GM12892 (cell line): Measurements from ENCODE around the gene RGCC.

Experiments used
- DNase-seq: peaks from one replicate; pipeline ENCODE4 v3.0.0; 2011; ENCODE audit not compliant: insufficient read length
- FAIRE-seq: peaks from 2 replicates; lab custom pipeline; 2011; peaks lifted over from hg19 to GRCh38; lab: Jason Lieb, UNC
- POLR2A ChIP-seq: IDR thresholded peaks from 2 replicates; pipeline ENCODE4 v1.6.1; 2011; ENCODE audit warnings: low read depth, low read length, control low read depth
- POLR2AphosphoS5 ChIP-seq: IDR thresholded peaks from 2 replicates; pipeline ENCODE4 v1.6.1; 2011; ENCODE audit warnings: low read depth, low read length, control low read depth
- TAF1 ChIP-seq: IDR thresholded peaks from 2 replicates; pipeline ENCODE4 v1.6.1; 2011; ENCODE audit warnings: low read depth, mild to moderate bottlenecking, control low read depth, low read length, borderline replicate concordance

Gene RGCC

GRCh38 chr13:41458761-41459431, 1.5 kb downstream of the RGCC start:
- no peak for DNase-seq
- FAIRE-seq, result peak; percentile 87
- TF ChIP-seq POLR2AphosphoS5, result no peak
- TF ChIP-seq POLR2A, result no peak
- no peak for TF ChIP-seq TAF1

- FAIRE-seq, result no peak
- TF ChIP-seq POLR2AphosphoS5, result no peak
- DNase-seq, result no peak
Observed at GRCh38 chr13:41459432-41460073, 2.2 kb downstream of the RGCC start.

GRCh38 chr13:41460074-41460465, 2.7 kb downstream of the RGCC start:
- FAIRE-seq (no peak), DNase-seq (no peak)
- TF ChIP-seq POLR2AphosphoS5 (no peak), POLR2A (no peak), TAF1 (no peak)

GRCh38 chr13:41460930-41461329, 3.6 kb downstream of the RGCC start:
- no peak for DNase-seq
- TF ChIP-seq POLR2AphosphoS5 (no peak), TAF1 (no peak)
- FAIRE-seq, result no peak

- no peak for TF ChIP-seq TAF1
- TF ChIP-seq POLR2AphosphoS5, result no peak
- no peak for TF ChIP-seq POLR2A
- DNase-seq, result no peak
- FAIRE-seq, result no peak
Observed at GRCh38 chr13:41461527-41462139, 4.3 kb downstream of the RGCC start.

- no peak for DNase-seq
- no peak for FAIRE-seq
- TF ChIP-seq POLR2A, result no peak
- no peak for TF ChIP-seq TAF1
- TF ChIP-seq POLR2AphosphoS5, result no peak
Observed at GRCh38 chr13:41462427-41462826, 5.1 kb downstream of the RGCC start.

- TF ChIP-seq TAF1, result 0 out of 2 replicates have a peak, but pooled peaks have one; percentile 23
- TF ChIP-seq POLR2A, result no peak
- TF ChIP-seq POLR2AphosphoS5, result peak; percentile 30; the same call in 1 of the 2 replicates
- DNase-seq (peak; percentile 46), FAIRE-seq (peak; percentile 92)
Observed at GRCh38 chr13:41463838-41464602, 6.7 kb downstream of the RGCC start.

GRCh38 chr13:41465241-41465847, 8.0 kb downstream of the RGCC start:
- peak; percentile 52; the same call in 1 of the 2 replicates for TF ChIP-seq POLR2A
- TF ChIP-seq POLR2AphosphoS5, result peak; percentile 86
- 0 out of 2 replicates have a peak, but pooled peaks have one; percentile 23 for TF ChIP-seq TAF1
- FAIRE-seq (peak; percentile 99), DNase-seq (peak; percentile 70)

- DNase-seq, result no peak
- FAIRE-seq, result peak; percentile 86
- TF ChIP-seq POLR2A (no peak), POLR2AphosphoS5 (peak; percentile 58; the same call in 1 of the 2 replicates)
Observed at GRCh38 chr13:41465898-41466320, 8.6 kb downstream of the RGCC start.

GRCh38 chr13:41467425-41467945, 10.1 kb downstream of the RGCC start:
- TF ChIP-seq POLR2AphosphoS5, result no peak
- no peak for TF ChIP-seq POLR2A
- TF ChIP-seq TAF1, result no peak
- no peak for FAIRE-seq
- no peak for DNase-seq
